ENCODE measurements around the gene SNAI3.
"Not testable (repeated sequence)": the region's sequence is repeated elsewhere in the genome, so short reads cannot be mapped to it uniquely, and the experiment has no call there.

The SNAI3 gene

GRCh38 chr16:88669980-88670379 is 16.3 kb downstream of the SNAI3 start:
- no peak for DNase-seq (ENCODE audit: low spot score)

GRCh38 chr16:88669493-88669892 is 16.8 kb downstream of the SNAI3 start:
- DNase-seq (ENCODE audit: low spot score) = not testable (repeated sequence)

- DNase-seq (ENCODE audit: low spot score) = no peak
These were observed 18.8 kb downstream of the SNAI3 start for GRCh38 chr16:88667461-88667860.

- DNase-seq (ENCODE audit: low spot score) = no peak
These were observed 20.7 kb downstream of the SNAI3 start for GRCh38 chr16:88665570-88665969.

GRCh38 chr16:88665148-88665547 is 21.2 kb downstream of the SNAI3 start:
- no peak for DNase-seq (ENCODE audit: low spot score)

GRCh38 chr16:88662843-88663606 is 23.3 kb downstream of the SNAI3 start, which contains the start of gene MVD:
Gene MVD (minus strand): TSS chr16:88663091. CDS start chr16:88663080, 11 bp downstream.
- peak; percentile 98 for DNase-seq (ENCODE audit: low spot score)

GRCh38 chr16:88662222-88662842 is 24.0 kb downstream of the SNAI3 start:
- DNase-seq (ENCODE audit: low spot score) = peak; percentile 10

- DNase-seq (ENCODE audit: low spot score) = no peak
These were observed 24.8 kb downstream of the SNAI3 start for GRCh38 chr16:88661468-88661867.

GRCh38 chr16:88659160-88659559 is 27.1 kb downstream of the SNAI3 start:
- DNase-seq (ENCODE audit: low spot score) = no peak

GRCh38 chr16:88658714-88659113 is 27.6 kb downstream of the SNAI3 start:
- DNase-seq (ENCODE audit: low spot score) = no peak

- no peak for DNase-seq (ENCODE audit: low spot score)
These were observed 28.9 kb downstream of the SNAI3 start for GRCh38 chr16:88657371-88657770.

GRCh38 chr16:88656291-88656980 is 29.9 kb downstream of the SNAI3 start:
- DNase-seq (ENCODE audit: low spot score) = no peak

GRCh38 chr16:88655733-88656281 is 30.5 kb downstream of the SNAI3 start:
- DNase-seq (ENCODE audit: low spot score) = no peak

- DNase-seq (ENCODE audit: low spot score) = no peak
These were observed 31.1 kb downstream of the SNAI3 start for GRCh38 chr16:88655053-88655732.

GRCh38 chr16:88654363-88655052 is 31.8 kb downstream of the SNAI3 start:
- no peak for DNase-seq (ENCODE audit: low spot score)

- no peak for DNase-seq (ENCODE audit: low spot score)
These were observed 32.5 kb downstream of the SNAI3 start for GRCh38 chr16:88653596-88654362.

- DNase-seq (ENCODE audit: low spot score) = no peak
These were observed 33.2 kb downstream of the SNAI3 start for GRCh38 chr16:88653101-88653500.

- no peak for DNase-seq (ENCODE audit: low spot score)
These were observed 33.6 kb downstream of the SNAI3 start for GRCh38 chr16:88652762-88653063.

GRCh38 chr16:88651989-88652761 is 34.1 kb downstream of the SNAI3 start:
- no peak for DNase-seq (ENCODE audit: low spot score)

All from hematopoietic multipotent progenitor cell treated with erythropoietin and hydrocortisone succinate and interleukin-3 and kit ligand, for 17 days (in vitro differentiated cells).